Glutamatergic neuron (in vitro differentiated cells): Measurements from ENCODE around the gene ST3GAL4. TPM values are rescaled to one million over a fixed set of nuclear protein-coding genes. Genes with fewer than 3 reads are reported as not detected.

Experiments
- DNase-seq: peaks from one replicate; pipeline ENCODE4 v3.0.0; 2022
- H3K27ac Mint-ChIP-seq: one replicate; pipeline ENCODE4 v1.8.0; 2020; ENCODE audit warnings: mild to moderate bottlenecking, mixed read lengths, inconsistent platforms; ENCODE audit not compliant: unreplicated experiment
- H3K27me3 Mint-ChIP-seq: one replicate; pipeline ENCODE4 v1.8.0; 2020; ENCODE audit warnings: mild to moderate bottlenecking, moderate library complexity, mixed read lengths, inconsistent platforms; ENCODE audit not compliant: unreplicated experiment
- H3K36me3 Mint-ChIP-seq: one replicate; pipeline ENCODE4 v1.8.0; 2020; ENCODE audit warnings: mild to moderate bottlenecking, mixed read lengths, inconsistent platforms; ENCODE audit not compliant: unreplicated experiment
- H3K4me1 Mint-ChIP-seq: one replicate; pipeline ENCODE4 v1.8.0; 2020; ENCODE audit warnings: mild to moderate bottlenecking, low read depth, mixed read lengths, inconsistent platforms; ENCODE audit not compliant: unreplicated experiment
- H3K4me3 Mint-ChIP-seq: one replicate; pipeline ENCODE4 v1.8.0; 2020; ENCODE audit warnings: mild to moderate bottlenecking, mixed read lengths, inconsistent platforms; ENCODE audit not compliant: unreplicated experiment
- H3K9me3 Mint-ChIP-seq: one replicate; pipeline ENCODE4 v1.8.0; 2020; ENCODE audit warnings: mild to moderate bottlenecking, moderate library complexity, mixed read lengths, inconsistent platforms; ENCODE audit not compliant: unreplicated experiment
- CTCF ChIP-seq: fragments of 200-600 bp; sonication (generic); IDR thresholded peaks from one replicate; pipeline ENCODE4 v1.5.0; 2021; ENCODE audit not compliant: partially characterized antibody, unreplicated experiment
- total RNA-seq: library from RNA; stranded (reverse); fragmentation: NEBNext Ultra II Directional; extraction: Animal tissue kit (Norgen Biotek cat#: 25700); gene quantifications from one replicate; pipeline ENCODE4 v1.2.1, GENCODE V29; 2021; ENCODE audit not compliant: unreplicated experiment

Gene ST3GAL4
- total RNA-seq, 1 donor from 2014 or later = 10.4 TPM

- DNase-seq = no peak
- H3K4me1 Mint-ChIP-seq = peaks cover 30% of the 10 kb centered on the region
- H3K27ac Mint-ChIP-seq = no peak overlapping the region
- no peaks in the 10 kb centered on the region for H3K36me3 Mint-ChIP-seq
- H3K4me3 Mint-ChIP-seq = no peak overlapping the region
- peaks cover 4% of the 10 kb centered on the region for H3K9me3 Mint-ChIP-seq
- peaks cover 8% of the 10 kb centered on the region for H3K27me3 Mint-ChIP-seq
- no peak for TF ChIP-seq CTCF
These were observed 3.3 kb upstream of the ST3GAL4 start for GRCh38 chr11:126352163-126352562.

- Mint-ChIP-seq H3K27me3 (peaks cover 10% of the 10 kb centered on the region), H3K27ac (no peak overlapping the region), H3K4me1 (peaks cover 37% of the 10 kb centered on the region), H3K36me3 (no peaks in the 10 kb centered on the region), H3K9me3 (peaks cover 4% of the 10 kb centered on the region), H3K4me3 (peak overlapping the region; percentile 75)
- no peak for TF ChIP-seq CTCF
- no peak for DNase-seq
These were observed 2.3 kb upstream of the ST3GAL4 start for GRCh38 chr11:126352934-126353801.

GRCh38 chr11:126354631-126355323 is 709 bp upstream of the ST3GAL4 start:
- peak overlapping the region; percentile 95 for H3K4me3 Mint-ChIP-seq
- H3K27ac Mint-ChIP-seq = peak overlapping the region; percentile 89
- H3K27me3 Mint-ChIP-seq = peaks cover 8% of the 10 kb centered on the region
- no peaks in the 10 kb centered on the region for H3K36me3 Mint-ChIP-seq
- peaks cover 40% of the 10 kb centered on the region for H3K4me1 Mint-ChIP-seq
- DNase-seq = no peak
- TF ChIP-seq CTCF = no peak
- H3K9me3 Mint-ChIP-seq = peaks cover 2% of the 10 kb centered on the region

- Mint-ChIP-seq H3K4me3 (peak overlapping the region; percentile 76), H3K4me1 (peaks cover 47% of the 10 kb centered on the region), H3K36me3 (no peaks in the 10 kb centered on the region), H3K9me3 (peaks cover 2% of the 10 kb centered on the region), H3K27me3 (peaks cover 6% of the 10 kb centered on the region), H3K27ac (no peak overlapping the region)
- no peak for TF ChIP-seq CTCF
- no peak for DNase-seq
These were observed 726 bp downstream of the ST3GAL4 start for GRCh38 chr11:126355926-126356897.
